ENCODE measurements around the gene RPRM.

The RPRM gene

DNA sequence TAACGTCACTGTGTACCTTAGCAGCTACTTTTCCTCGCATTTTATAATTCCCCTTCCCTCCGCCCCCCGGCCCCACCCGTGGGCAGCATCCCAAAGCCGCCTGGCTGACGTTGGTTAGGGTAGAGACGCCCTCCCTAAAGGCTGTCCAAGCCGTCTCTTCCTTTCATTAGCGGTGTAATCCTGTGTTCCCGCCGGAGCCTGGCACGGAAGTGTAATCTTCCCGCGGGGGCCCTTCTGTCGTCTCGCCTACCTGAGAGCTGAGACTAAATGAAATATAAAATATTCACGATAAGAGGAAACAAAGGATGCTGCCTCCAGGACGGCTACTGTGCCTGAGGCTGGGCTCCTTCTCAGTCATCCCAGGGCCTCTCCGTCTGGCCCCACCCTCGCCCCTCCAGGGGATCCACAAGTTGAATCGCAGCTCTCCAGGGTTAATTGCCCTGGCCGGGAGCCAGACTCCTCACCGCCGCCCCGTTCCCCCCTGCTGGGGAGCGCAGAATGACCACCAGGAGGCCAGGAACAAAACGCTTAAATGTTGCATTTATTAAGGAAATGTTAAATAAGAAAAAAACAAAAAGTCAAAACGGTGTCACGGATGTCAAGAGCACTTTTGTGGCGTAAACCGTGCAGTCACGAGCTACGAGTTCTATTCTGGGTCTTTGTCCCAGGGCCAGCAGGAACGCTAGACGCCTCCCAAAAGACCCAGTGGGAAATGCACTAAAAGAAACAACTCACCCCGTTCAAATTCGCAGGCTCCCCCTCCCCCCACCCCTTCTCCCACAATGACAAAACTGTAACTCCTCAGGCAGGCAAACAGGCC lies 1.5 kb downstream of the RPRM start:
- TF ChIP-seq, protein P1, sequence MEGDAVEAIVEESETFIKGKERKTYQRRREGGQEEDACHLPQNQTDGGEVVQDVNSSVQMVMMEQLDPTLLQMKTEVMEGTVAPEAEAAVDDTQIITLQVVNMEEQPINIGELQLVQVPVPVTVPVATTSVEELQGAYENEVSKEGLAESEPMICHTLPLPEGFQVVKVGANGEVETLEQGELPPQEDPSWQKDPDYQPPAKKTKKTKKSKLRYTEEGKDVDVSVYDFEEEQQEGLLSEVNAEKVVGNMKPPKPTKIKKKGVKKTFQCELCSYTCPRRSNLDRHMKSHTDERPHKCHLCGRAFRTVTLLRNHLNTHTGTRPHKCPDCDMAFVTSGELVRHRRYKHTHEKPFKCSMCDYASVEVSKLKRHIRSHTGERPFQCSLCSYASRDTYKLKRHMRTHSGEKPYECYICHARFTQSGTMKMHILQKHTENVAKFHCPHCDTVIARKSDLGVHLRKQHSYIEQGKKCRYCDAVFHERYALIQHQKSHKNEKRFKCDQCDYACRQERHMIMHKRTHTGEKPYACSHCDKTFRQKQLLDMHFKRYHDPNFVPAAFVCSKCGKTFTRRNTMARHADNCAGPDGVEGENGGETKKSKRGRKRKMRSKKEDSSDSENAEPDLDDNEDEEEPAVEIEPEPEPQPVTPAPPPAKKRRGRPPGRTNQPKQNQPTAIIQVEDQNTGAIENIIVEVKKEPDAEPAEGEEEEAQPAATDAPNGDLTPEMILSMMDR (IDR thresholded peaks at IDR 0.05; ENCODE audit: low read depth, low read length), result no peak
- no peak overlapping the region for H3K4me3 ChIP-seq (ENCODE audit: low read depth, low read length)

DNA sequence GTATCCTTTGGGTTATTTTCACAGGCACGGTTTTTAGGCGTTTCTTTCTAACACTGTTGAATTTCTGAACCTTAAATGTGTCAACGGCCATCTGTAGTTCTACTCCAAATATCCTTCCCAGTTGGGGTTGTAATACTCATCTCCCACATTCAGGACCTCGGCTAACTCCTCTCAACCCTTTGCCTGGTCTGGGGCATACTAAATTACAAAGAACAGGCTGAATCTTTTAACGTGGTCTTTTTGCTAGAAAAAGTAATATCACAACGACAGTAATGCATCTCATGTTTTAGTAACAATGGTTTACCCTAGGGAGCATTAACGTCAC lies 2.1 kb downstream of the RPRM start:
- no peak overlapping the region for H3K4me3 ChIP-seq (ENCODE audit: low read depth, low read length)
- TF ChIP-seq, protein P1 (IDR thresholded peaks at IDR 0.05; ENCODE audit: low read depth, low read length), result no peak

DNA sequence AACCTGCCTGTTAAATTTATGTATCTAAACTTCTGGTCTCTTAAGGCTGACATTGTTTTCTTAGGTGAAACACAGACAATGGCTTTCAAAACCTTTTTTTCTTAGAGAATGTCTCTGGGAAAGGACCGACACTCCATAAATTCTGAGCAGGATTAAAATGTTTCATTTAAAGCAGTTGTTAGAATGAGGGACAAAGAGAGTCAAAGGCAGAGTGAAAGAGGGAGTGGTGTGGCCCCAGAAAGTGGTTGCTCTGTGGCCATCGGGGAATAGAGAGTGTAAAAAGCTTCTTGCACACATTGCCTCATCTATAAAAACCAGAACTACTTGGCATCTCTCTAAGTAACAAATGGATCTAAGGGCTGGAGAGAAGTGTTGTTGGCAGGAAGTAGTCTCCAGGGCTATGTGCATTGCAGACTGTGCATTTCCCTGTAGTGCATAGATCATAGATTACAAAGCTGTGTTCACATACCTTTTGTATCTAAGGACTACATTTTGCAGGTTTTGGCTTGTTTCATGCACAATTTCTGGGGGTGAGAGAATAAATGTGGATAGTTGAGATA lies 3.6 kb downstream of the RPRM start:
- TF ChIP-seq, protein P1 (IDR thresholded peaks at IDR 0.05; ENCODE audit: low read depth, low read length), result no peak
- no peak overlapping the region for H3K4me3 ChIP-seq (ENCODE audit: low read depth, low read length)

DNA sequence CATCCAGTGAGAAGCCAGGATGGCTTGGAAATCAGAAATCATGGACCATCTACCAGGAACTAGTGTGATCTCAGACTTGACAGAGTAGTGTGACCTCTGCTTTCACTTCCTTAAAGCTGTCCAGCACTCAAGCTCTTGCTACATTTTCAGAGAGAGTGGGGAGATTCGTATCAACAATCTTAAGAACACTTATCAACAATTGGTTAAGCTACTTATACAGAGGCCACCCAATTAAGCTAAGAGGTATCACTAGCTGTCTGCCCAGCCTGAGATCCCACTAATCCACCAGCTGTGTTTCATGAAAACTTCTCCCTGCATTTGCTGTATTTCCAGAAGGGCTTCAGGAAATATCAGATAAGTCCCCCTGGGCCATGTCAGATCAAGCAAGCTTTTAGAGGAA lies 4.2 kb downstream of the RPRM start:
- TF ChIP-seq, protein P1 (IDR thresholded peaks at IDR 0.05; ENCODE audit: low read depth, low read length), result no peak
- H3K4me3 ChIP-seq (ENCODE audit: low read depth, low read length), result no peak overlapping the region

DNA sequence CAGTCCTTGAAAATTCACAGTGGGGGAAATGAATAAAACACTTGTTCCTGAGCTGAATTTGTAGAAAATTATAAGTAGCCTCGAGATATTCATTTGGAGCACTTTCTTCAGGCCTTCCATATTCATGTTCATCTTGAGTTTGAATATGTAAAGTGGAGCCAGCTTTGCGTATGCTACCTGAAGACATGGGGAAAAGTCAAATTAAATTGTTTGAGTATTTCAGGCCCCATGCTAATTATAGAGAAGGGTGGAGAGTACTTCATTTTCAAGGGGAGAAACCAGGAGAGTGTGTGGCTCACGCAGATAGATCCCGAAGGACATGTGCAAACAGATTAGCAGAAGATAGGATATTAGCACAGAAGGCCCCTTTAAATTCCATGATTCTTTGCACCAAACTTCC lies 7.7 kb downstream of the RPRM start:
- H3K4me3 ChIP-seq (ENCODE audit: low read depth, low read length), result no peak overlapping the region
- TF ChIP-seq, protein P1 (IDR thresholded peaks at IDR 0.05; ENCODE audit: low read depth, low read length), result no peak

DNA sequence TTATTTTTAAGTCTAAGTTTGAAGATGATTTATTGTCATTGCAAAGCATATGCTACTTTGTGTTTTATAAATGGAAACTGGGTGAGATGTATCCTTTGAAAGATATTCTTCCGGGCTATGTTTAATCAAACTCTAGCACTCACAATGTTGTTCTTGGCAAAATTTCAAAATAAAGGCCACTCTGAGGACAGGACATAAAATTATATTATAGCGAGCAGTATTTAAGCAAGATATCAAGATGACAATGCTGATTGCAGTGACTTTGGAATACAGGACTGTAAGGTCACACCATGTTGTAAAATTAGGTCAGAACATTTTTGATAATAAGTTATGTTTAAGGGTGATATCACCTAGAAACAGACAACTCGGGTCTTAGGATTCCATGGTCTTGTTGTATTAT lies 14.2 kb downstream of the RPRM start:
- TF ChIP-seq, protein P1 (IDR thresholded peaks at IDR 0.05; ENCODE audit: low read depth, low read length), result no peak
- no peak overlapping the region for H3K4me3 ChIP-seq (ENCODE audit: low read depth, low read length)

DNA sequence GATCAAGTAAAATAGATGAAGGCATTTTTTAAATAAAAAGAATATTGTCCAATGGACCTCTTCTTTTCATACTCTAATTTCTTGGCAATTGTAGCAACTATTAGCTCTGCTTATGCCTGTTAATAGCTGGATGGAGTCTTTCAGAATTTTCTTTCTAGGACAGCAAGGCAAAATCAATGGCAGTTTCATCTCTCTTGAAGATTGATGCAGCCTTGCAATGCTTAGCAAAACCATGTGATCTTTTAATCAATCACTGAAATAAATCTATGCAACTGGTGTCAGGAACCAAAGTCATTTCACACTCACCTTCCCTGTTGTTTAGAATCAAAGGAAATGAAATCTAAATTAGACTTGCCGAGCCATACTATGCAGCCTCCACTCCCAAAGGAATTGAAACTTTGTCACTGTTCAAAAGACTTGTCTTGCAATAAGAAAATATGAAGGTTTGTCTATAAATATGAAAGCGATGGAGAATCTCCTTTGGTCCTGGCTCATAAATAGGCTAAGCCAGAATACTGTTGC lies 16.2 kb downstream of the RPRM start:
- TF ChIP-seq, protein P1 (IDR thresholded peaks at IDR 0.05; ENCODE audit: low read depth, low read length), result no peak

More for the DNA sequence above, 16.2 kb downstream of the RPRM start:
- no peak overlapping the region for H3K4me3 ChIP-seq (ENCODE audit: low read depth, low read length)
